ENCODE results near the gene C10orf67.

The C10orf67 gene

DNA sequence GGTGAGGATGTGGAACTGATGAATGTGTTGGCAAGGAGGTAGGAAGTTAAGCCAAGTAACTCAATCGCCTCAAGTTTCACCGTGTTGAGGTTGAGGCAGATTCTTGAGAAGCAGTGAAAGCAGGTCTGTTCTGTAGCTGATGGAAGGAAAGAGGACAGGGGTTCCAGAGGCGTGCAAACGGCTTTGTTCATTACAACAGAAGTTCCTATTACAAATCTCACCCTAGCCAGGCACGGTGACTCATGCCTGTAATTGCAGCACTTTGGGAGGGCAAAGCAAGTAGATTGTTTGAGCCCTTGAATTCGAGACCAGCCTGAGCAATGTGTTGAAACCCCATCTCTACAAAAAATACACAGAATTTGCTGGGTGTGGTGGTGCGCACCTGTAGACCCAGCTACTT lies 189.4 kb downstream of the C10orf67 start:
- Histone ChIP-seq H3K27ac (ENCODE audit: low read depth, low read length) (no peak overlapping the region), H3K9me3 (ENCODE audit: control insufficient read depth, insufficient read depth, low read length) (no peaks in the 10 kb centered on the region), H3K79me2 (ENCODE audit: control insufficient read depth, low read length) (no peaks in the 10 kb centered on the region), H3K36me3 (ENCODE audit: control insufficient read depth, low read length) (no peaks in the 10 kb centered on the region), H3K4me1 (ENCODE audit: control insufficient read depth, low read length) (peaks cover 19% of the 10 kb centered on the region), H3K4me2 (ENCODE audit: low read length) (no peak overlapping the region), H4K20me1 (ENCODE audit: control insufficient read depth, insufficient read depth, low read depth, low read length) (no peaks in the 10 kb centered on the region), H3K27me3 (ENCODE audit: control insufficient read depth, low read length) (peaks cover 6% of the 10 kb centered on the region), H3F3A (ENCODE audit: control insufficient read depth, insufficient read depth) (no peaks in the 10 kb centered on the region), H3K9me2 (replicated peaks; ENCODE audit: control insufficient read depth, low read length) (no peaks in the 10 kb centered on the region), H3K4me3 (ENCODE audit: low read length) (no peak overlapping the region)
- TF ChIP-seq EZH2phosphoT487 (IDR thresholded peaks at IDR 0.05; ENCODE audit: borderline replicate concordance, low read length): no peak
- TF ChIP-seq, protein P1, sequence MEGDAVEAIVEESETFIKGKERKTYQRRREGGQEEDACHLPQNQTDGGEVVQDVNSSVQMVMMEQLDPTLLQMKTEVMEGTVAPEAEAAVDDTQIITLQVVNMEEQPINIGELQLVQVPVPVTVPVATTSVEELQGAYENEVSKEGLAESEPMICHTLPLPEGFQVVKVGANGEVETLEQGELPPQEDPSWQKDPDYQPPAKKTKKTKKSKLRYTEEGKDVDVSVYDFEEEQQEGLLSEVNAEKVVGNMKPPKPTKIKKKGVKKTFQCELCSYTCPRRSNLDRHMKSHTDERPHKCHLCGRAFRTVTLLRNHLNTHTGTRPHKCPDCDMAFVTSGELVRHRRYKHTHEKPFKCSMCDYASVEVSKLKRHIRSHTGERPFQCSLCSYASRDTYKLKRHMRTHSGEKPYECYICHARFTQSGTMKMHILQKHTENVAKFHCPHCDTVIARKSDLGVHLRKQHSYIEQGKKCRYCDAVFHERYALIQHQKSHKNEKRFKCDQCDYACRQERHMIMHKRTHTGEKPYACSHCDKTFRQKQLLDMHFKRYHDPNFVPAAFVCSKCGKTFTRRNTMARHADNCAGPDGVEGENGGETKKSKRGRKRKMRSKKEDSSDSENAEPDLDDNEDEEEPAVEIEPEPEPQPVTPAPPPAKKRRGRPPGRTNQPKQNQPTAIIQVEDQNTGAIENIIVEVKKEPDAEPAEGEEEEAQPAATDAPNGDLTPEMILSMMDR (IDR thresholded peaks at IDR 0.05; ENCODE audit: low read depth, low read length, poor library complexity, severe bottlenecking): no peak
